Thyroid gland (tissue), 4 donors: Measurements from ENCODE around the gene RILPL2.

Experiments
- CTCF ChIP-seq, 6 experiments: fragments of 200-600 bp in 3 of 6; fragments of 450-650 bp in 3 of 6; sonication (generic) in 3 of 6; IDR thresholded peaks; one replicate each; pipeline ENCODE4 v1.5.1; 2016 to 2019; ENCODE audit warnings: antibody characterized with exemption in 6 of 6, mild to moderate bottlenecking in 2 of 6, inconsistent platforms in 1 of 6, moderate library complexity in 1 of 6
- POLR2A ChIP-seq, 2 donors: fragments of 450-650 bp; IDR thresholded peaks; one replicate each; pipeline ENCODE4 v1.6.1; 2017; ENCODE audit warnings: antibody characterized with exemption in 2 of 2, mild to moderate bottlenecking in 2 of 2, moderate library complexity in 1 of 2

GRCh38 chr12:123435636-123436016 lies 858 bp downstream of the RILPL2 start:
- TF ChIP-seq CTCF (IDR thresholded peaks at IDR 0.05), result no peak
- TF ChIP-seq POLR2A (IDR thresholded peaks at IDR 0.05), result no peak
